ENCODE results near the gene UMAD1.

GRCh38 chr7:7675686-7676085, 35.1 kb downstream of the UMAD1 start:
- TF ChIP-seq POLR2A (IDR thresholded peaks at IDR 0.05) (no peak), CTCF (IDR thresholded peaks at IDR 0.05) (no peak)

All from testis (tissue), 2 donors.